Loucy (cell line): Measurements from ENCODE around the gene RALGAPB.

Source experiments
- H2AFZ ChIP-seq: fragments of 200-600 bp; sonication (generic); 2 replicates; pipeline ENCODE4 v1.6.0; 2016; ENCODE audit warnings: antibody characterized with exemption, mild to moderate bottlenecking, low read length, moderate library complexity
- H3F3A ChIP-seq: fragments of 200-600 bp; 2 replicates; pipeline ENCODE4 v1.6.0; 2016; ENCODE audit warnings: antibody characterized with exemption, low read depth, mild to moderate bottlenecking
- H3K27me3 ChIP-seq: fragments of 200-600 bp; sonication (generic); 2 replicates; pipeline ENCODE4 v1.6.1; 2014; ENCODE audit warnings: low read length, mild to moderate bottlenecking; ENCODE audit not compliant: insufficient read depth, poor library complexity, severe bottlenecking
- H3K36me3 ChIP-seq: fragments of 200-600 bp; sonication (generic); 2 replicates; pipeline ENCODE4 v1.6.1; 2016; ENCODE audit warnings: low read length; ENCODE audit not compliant: insufficient read depth
- H3K4me1 ChIP-seq: fragments of 200-600 bp; sonication (generic); 2 replicates; pipeline ENCODE4 v1.5.1; 2014; ENCODE audit warnings: low read length, mild to moderate bottlenecking; ENCODE audit not compliant: insufficient read depth, poor library complexity, severe bottlenecking
- H3K4me2 ChIP-seq: fragments of 200-600 bp; sonication (generic); 2 replicates; pipeline ENCODE4 v1.6.0; 2014; ENCODE audit warnings: antibody characterized with exemption, low read length, low read depth, mild to moderate bottlenecking; ENCODE audit not compliant: poor library complexity, severe bottlenecking
- H3K4me3 ChIP-seq: fragments of 200-600 bp; sonication (generic); 2 replicates; pipeline ENCODE4 v1.5.1; 2014; ENCODE audit warnings: low read length, mild to moderate bottlenecking, mixed read lengths; ENCODE audit not compliant: poor library complexity, severe bottlenecking
- H3K79me2 ChIP-seq: fragments of 200-600 bp; sonication (generic); 2 replicates; pipeline ENCODE4 v1.6.1; 2014; ENCODE audit warnings: low read length; ENCODE audit not compliant: insufficient read depth
- H3K9ac ChIP-seq: fragments of 200-600 bp; sonication (generic); 2 replicates; pipeline ENCODE4 v1.6.0; 2014; ENCODE audit warnings: mild to moderate bottlenecking, low read depth, low read length, moderate library complexity; ENCODE audit not compliant: poor library complexity, severe bottlenecking
- H3K9me2 ChIP-seq: fragments of 200-600 bp; sonication (generic); replicated peaks from 2 replicates; pipeline ENCODE4 v1.6.1; 2016; ENCODE audit warnings: low read depth, low read length, mixed read lengths
- H3K9me3 ChIP-seq: fragments of 200-600 bp; sonication (generic); 2 replicates; pipeline ENCODE4 v1.6.1; 2014; ENCODE audit warnings: mild to moderate bottlenecking, antibody characterized with exemption, low read length, low read depth; ENCODE audit not compliant: insufficient read depth
- H4K20me1 ChIP-seq: fragments of 200-600 bp; sonication (generic); 2 replicates; pipeline ENCODE4 v1.6.0; 2014; ENCODE audit warnings: antibody characterized with exemption, low read length, mild to moderate bottlenecking; ENCODE audit not compliant: insufficient read depth, poor library complexity, severe bottlenecking
- EZH2phosphoT487 ChIP-seq: fragments of 200-600 bp; IDR thresholded peaks from 2 replicates; pipeline ENCODE4 v1.6.1; 2018; ENCODE audit warnings: antibody characterized with exemption, mild to moderate bottlenecking, moderate library complexity, borderline replicate concordance
- TF ChIP-seq, protein P1 (sequence below): fragments of 200-600 bp; sonication (generic); conservative IDR thresholded peaks from 2 replicates; pipeline ENCODE4 v1.5.1; 2014; ENCODE audit warnings: mild to moderate bottlenecking, antibody characterized with exemption, low read length

RALGAPB gene

GRCh38 chr20:38610521-38610920 lies 137.9 kb downstream of the RALGAPB start:
- Histone ChIP-seq H2AFZ (no peak overlapping the region), H3F3A (no peaks in the 10 kb centered on the region), H3K4me3 (no peak overlapping the region), H3K27me3 (no peaks in the 10 kb centered on the region), H4K20me1 (no peaks in the 10 kb centered on the region), H3K9me2 (no peaks in the 10 kb centered on the region), H3K79me2 (no peaks in the 10 kb centered on the region), H3K4me1 (no peaks in the 10 kb centered on the region), H3K9me3 (no peaks in the 10 kb centered on the region), H3K36me3 (no peaks in the 10 kb centered on the region), H3K4me2 (no peak overlapping the region), H3K9ac (no peak overlapping the region)
- TF ChIP-seq, protein P1, sequence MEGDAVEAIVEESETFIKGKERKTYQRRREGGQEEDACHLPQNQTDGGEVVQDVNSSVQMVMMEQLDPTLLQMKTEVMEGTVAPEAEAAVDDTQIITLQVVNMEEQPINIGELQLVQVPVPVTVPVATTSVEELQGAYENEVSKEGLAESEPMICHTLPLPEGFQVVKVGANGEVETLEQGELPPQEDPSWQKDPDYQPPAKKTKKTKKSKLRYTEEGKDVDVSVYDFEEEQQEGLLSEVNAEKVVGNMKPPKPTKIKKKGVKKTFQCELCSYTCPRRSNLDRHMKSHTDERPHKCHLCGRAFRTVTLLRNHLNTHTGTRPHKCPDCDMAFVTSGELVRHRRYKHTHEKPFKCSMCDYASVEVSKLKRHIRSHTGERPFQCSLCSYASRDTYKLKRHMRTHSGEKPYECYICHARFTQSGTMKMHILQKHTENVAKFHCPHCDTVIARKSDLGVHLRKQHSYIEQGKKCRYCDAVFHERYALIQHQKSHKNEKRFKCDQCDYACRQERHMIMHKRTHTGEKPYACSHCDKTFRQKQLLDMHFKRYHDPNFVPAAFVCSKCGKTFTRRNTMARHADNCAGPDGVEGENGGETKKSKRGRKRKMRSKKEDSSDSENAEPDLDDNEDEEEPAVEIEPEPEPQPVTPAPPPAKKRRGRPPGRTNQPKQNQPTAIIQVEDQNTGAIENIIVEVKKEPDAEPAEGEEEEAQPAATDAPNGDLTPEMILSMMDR, result no peak
- TF ChIP-seq EZH2phosphoT487, result no peak

GRCh38 chr20:38612751-38613515 lies 140.3 kb downstream of the RALGAPB start:
- H3K9me3 ChIP-seq, result no peaks in the 10 kb centered on the region
- no peaks in the 10 kb centered on the region for H3K9me2 ChIP-seq
- H3K4me1 ChIP-seq, result no peaks in the 10 kb centered on the region
- H4K20me1 ChIP-seq, result no peaks in the 10 kb centered on the region
- H3K79me2 ChIP-seq, result no peaks in the 10 kb centered on the region
- H3K27me3 ChIP-seq, result no peaks in the 10 kb centered on the region
- H3F3A ChIP-seq, result no peaks in the 10 kb centered on the region
- no peaks in the 10 kb centered on the region for H3K36me3 ChIP-seq
- H2AFZ ChIP-seq, result no peak overlapping the region
- no peak overlapping the region for H3K9ac ChIP-seq
- H3K4me3 ChIP-seq, result no peak overlapping the region
- TF ChIP-seq, protein P1, result no peak
- no peak overlapping the region for H3K4me2 ChIP-seq

DNA sequence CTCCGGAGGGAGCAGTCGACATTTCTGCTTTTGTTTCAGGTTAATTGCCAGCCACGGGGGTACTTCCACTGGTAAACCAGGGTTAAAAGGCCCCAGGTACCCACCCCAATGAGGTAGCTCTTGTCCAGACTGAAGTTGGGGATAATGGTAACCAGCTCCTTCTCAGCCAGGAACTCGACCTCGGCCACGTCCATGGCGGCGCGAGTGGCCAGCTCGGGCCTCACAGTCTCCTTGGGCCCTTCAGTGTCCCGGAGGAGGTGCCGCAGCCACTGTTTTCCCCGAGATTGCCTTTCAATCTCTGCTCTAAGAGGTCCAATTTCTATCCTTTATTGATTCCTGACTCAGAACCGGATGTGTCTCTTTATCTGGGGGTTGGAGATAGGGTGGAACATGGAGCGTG lies 142.6 kb downstream of the RALGAPB start:
- no peaks in the 10 kb centered on the region for H3K9me3 ChIP-seq
- no peaks in the 10 kb centered on the region for H4K20me1 ChIP-seq
- no peak overlapping the region for H2AFZ ChIP-seq
- no peaks in the 10 kb centered on the region for H3K36me3 ChIP-seq
- H3K4me3 ChIP-seq, result no peak overlapping the region
- H3K4me1 ChIP-seq, result no peaks in the 10 kb centered on the region
- TF ChIP-seq, protein P1, result no peak
- no peak for TF ChIP-seq EZH2phosphoT487
- H3K4me2 ChIP-seq, result no peak overlapping the region
- H3K79me2 ChIP-seq, result no peaks in the 10 kb centered on the region
- no peak overlapping the region for H3K9ac ChIP-seq
- no peaks in the 10 kb centered on the region for H3F3A ChIP-seq
- H3K27me3 ChIP-seq, result no peaks in the 10 kb centered on the region
- H3K9me2 ChIP-seq, result no peaks in the 10 kb centered on the region
